Dermis blood vessel endothelial cell (primary cell): ENCODE measurements around the gene VN1R2. TPM values are rescaled to one million over a fixed set of nuclear protein-coding genes. Genes with fewer than 3 reads are reported as not detected.

Experiments used
- total RNA-seq: library from RNA; depleted of rRNA; stranded (reverse); fragments of >200 nt; gene quantifications from 2 replicates; pipeline ENCODE4 v1.2.3, GENCODE V29; 2014

VN1R2 gene
- total RNA-seq, 1 donor from 2014 or later = not detected

Other genes with a start within 250 kb of the VN1R2 start
- gene ERVV-1, start 244.4 kb upstream of the VN1R2 start, total RNA-seq = not detected in 2 replicates
- not detected in 2 replicates for gene ERVV-2, start 213.6 kb upstream of the VN1R2 start, total RNA-seq
- gene ZNF160, start 154.9 kb upstream of the VN1R2 start, total RNA-seq = 25.5 and 29.3 TPM in 2 replicates
- gene ZNF415, start 125.4 kb upstream of the VN1R2 start, total RNA-seq = 1.6 and 1.9 TPM in 2 replicates
- gene ZNF347, start 99.2 kb upstream of the VN1R2 start, total RNA-seq = 7.5 and 8.3 TPM in 2 replicates
- gene ZNF665, start 64.9 kb upstream of the VN1R2 start, total RNA-seq = 2.6 and 3.0 TPM in 2 replicates
- 15.8 and 19.9 TPM in 2 replicates for gene ZNF677, start 3.4 kb upstream of the VN1R2 start, total RNA-seq
- not detected in 2 replicates for gene VN1R4, start 9.4 kb downstream of the VN1R2 start, total RNA-seq
- gene ZNF845, start 75.5 kb downstream of the VN1R2 start, total RNA-seq = 12.5 and 12.6 TPM in 2 replicates
- gene ZNF525, start 107.4 kb downstream of the VN1R2 start, total RNA-seq = 9.9 and 11.9 TPM in 2 replicates
- gene ZNF765, start 136.9 kb downstream of the VN1R2 start, total RNA-seq = 14.6 and 19.9 TPM in 2 replicates
- gene ZNF761, start 173.7 kb downstream of the VN1R2 start, total RNA-seq = 13.4 and 14.2 TPM in 2 replicates
- 4.9 and 5.3 TPM in 2 replicates for gene ZNF813, start 209.4 kb downstream of the VN1R2 start, total RNA-seq